ENCODE measurements around the gene CSTF3.

DNA sequence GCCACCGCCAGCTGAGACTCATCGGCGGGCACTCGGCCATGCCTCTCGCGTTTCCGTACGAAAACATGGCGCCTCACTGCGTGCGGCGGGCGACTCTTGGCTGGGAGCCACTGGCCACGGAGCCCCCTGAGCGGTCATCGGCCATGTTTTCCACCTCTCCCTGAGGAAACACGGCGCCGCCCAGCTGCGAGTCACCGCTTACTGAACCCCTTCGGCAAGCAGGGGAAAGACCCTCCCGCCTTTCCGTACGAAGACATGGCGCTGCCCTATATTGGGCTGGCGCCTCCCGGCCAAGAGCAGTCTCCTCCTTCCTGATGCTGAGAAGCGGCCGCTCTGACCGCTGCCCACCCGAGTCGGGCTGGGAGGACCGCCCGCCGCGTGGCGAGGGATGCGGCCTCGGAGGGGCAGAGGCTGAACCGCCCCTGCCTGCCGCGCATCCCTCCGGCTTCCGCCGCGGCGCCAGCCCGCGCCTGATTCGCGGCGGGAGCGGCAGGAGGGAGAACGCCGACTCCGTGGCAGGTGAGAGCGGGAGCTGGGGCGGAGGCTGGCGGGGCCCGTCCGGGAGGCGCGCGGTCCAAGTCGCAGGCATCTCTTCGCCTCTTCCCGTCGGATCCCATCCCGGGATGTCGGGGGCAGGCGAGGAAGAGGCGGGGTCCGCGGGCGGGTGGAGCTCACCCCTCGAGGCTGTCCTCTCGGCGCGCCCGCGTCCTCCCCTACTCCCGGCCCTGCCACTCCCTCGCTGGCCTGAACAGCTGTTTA lies 121.8 kb downstream of the CSTF3 start, which contains the start of gene TCP11L1:
- TF ChIP-seq, protein P1, sequence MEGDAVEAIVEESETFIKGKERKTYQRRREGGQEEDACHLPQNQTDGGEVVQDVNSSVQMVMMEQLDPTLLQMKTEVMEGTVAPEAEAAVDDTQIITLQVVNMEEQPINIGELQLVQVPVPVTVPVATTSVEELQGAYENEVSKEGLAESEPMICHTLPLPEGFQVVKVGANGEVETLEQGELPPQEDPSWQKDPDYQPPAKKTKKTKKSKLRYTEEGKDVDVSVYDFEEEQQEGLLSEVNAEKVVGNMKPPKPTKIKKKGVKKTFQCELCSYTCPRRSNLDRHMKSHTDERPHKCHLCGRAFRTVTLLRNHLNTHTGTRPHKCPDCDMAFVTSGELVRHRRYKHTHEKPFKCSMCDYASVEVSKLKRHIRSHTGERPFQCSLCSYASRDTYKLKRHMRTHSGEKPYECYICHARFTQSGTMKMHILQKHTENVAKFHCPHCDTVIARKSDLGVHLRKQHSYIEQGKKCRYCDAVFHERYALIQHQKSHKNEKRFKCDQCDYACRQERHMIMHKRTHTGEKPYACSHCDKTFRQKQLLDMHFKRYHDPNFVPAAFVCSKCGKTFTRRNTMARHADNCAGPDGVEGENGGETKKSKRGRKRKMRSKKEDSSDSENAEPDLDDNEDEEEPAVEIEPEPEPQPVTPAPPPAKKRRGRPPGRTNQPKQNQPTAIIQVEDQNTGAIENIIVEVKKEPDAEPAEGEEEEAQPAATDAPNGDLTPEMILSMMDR (conservative IDR thresholded peaks at IDR 0.05) = no peak
- no peak for TF ChIP-seq EZH2 (IDR thresholded peaks at IDR 0.05; ENCODE audit: low read depth)
